AG10803 (cell line): Measurements from ENCODE around the gene TGFB3.
"Not testable (repeated sequence)": the region's sequence is repeated elsewhere in the genome, so short reads cannot be mapped to it uniquely, and the experiment has no call there.

ENCODE experiments used
- DNase-seq: peaks from one replicate; pipeline ENCODE4 v3.0.0; 2010; ENCODE audit warnings: low read depth
- H3K4me3 ChIP-seq: 2 replicates; pipeline ENCODE4 v1.5.1; 2011; ENCODE audit warnings: mild to moderate bottlenecking, low read length, control low read depth
- CTCF ChIP-seq: conservative IDR thresholded peaks from 2 replicates; pipeline ENCODE4 v1.5.1; 2011; ENCODE audit warnings: mild to moderate bottlenecking, low read length, control low read depth, inconsistent platforms

TGFB3 gene

GRCh38 chr14:76015191-76015590, 33.4 kb upstream of the TGFB3 start:
- no peak for DNase-seq
- no peak overlapping the region for H3K4me3 ChIP-seq
- TF ChIP-seq CTCF = no peak

DNA sequence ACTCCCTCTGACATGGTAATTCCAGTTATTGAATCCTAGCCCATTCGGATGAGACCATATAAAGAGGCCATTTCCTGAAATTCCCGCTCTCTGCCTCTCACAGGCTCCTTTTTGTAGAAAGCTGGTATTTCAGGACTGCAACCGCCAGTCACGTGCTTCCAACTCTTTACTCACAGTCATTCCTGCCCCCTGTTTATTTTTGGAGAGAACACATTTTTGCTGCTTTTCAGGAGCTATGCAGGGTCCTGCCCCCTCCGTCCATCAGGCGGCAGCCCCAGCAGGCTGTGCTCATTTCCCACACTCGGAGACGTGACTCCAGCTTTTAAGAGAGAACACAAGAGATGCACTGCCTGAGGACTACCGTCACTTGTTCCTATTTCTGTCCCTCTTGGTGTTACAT, 30.6 kb upstream of the TGFB3 start:
- no peak overlapping the region for H3K4me3 ChIP-seq
- TF ChIP-seq CTCF = no peak
- DNase-seq = no peak

DNA sequence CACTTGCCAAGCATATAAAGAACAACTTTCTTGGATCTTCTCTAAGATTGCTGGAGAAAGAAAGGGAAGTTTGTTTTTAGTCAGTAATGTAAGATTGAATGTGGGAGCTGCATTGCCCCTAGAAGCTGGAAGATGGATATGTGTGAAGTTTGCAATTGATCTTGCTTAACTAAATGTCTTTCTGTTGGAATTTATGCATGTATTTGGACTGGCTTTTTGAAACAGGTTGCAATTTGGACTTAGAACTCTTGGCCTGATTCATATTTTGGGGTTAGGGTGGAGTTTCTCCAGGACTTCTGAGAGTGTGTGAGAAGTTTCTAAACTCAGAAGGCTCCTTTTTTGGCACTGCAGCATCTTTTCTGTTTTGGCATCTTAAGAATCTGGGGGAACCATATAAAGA, 30.1 kb upstream of the TGFB3 start:
- TF ChIP-seq CTCF = no peak
- DNase-seq = no peak
- H3K4me3 ChIP-seq = no peak overlapping the region

GRCh38 chr14:76009627-76010026, 27.8 kb upstream of the TGFB3 start:
- not testable (repeated sequence) for DNase-seq

GRCh38 chr14:76007852-76008251, 26.1 kb upstream of the TGFB3 start:
- TF ChIP-seq CTCF = no peak
- DNase-seq = peak; percentile 29
- H3K4me3 ChIP-seq = no peak overlapping the region

More at GRCh38 chr14:76009627-76010026, 27.8 kb upstream of the TGFB3 start:
- not testable (repeated sequence) for H3K4me3 ChIP-seq

DNA sequence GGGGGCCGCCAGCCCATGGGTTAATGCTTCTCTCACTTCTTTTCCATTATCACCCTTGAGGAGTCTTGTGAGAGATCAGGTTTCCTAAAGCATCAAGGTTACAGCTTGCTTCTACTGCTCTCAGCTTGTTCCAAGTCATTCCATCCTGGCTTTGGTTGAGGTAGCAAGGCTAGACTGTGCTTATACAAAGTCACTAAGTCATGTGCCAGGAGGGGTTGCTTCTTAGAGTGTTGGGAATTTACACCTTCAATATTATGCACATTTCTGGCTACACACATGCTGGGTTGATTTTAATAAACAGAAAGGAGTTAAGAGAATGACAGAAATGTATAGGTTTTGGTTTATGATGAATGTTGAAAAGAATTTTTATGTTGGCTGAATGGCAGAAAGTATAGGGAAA, 25.6 kb upstream of the TGFB3 start:
- no peak overlapping the region for H3K4me3 ChIP-seq
- DNase-seq = no peak
- TF ChIP-seq CTCF = no peak

- DNase-seq = no peak
- H3K4me3 ChIP-seq = no peak overlapping the region
- no peak for TF ChIP-seq CTCF
Measured at GRCh38 chr14:76006253-76006652, 24.5 kb upstream of the TGFB3 start.

DNA sequence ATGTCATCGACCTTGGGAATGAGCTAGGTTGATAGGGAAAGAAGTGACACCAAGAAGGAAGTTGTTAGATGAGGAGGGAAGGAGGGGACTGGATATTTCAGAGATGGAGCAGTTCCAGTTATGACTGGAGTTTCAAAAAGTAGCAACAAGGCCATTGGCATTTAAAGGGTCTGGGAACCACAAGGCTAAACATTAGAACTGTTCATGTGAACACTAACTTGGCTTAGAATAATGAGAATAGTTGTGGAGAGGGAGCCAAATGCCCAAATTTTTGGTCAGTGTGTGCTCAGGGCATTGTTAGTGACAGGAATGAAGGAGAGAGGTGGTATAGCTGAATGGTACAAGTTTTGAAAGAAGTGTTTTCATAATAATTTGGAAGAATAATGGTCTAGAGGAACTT, 20.6 kb upstream of the TGFB3 start:
- no peak for TF ChIP-seq CTCF
- H3K4me3 ChIP-seq = no peak overlapping the region

More for the DNA sequence above, 20.6 kb upstream of the TGFB3 start:
- DNase-seq = no peak
